Measurements from ENCODE around the gene TOMM7.
A peak's percentile ranks its signal among the peaks of the same experiment; 100 is the strongest.

Gene TOMM7
- long read RNA-seq, transcript TOMM7-201 (3 exons, 778 nt): major isoform, 25 of 30 reads
- long read RNA-seq, partial matches to known transcripts: 0 of 30 reads
- long read RNA-seq, other reads (novel, unspliced or antisense): 3 of 30 reads

GRCh38 chr7:22822486-22823141 is at the start of gene TOMM7:
TOMM7 (minus strand) TSS chr7:22822849; CDS start chr7:22822779, 70 bp downstream.
- peak within 1 kb of the TSS; percentile 87 for H3K27ac ChIP-seq (replicated peaks)
- H3K27me3 ChIP-seq (ENCODE audit: insufficient read depth, poor library complexity, severe bottlenecking): no peaks in the 10 kb centered on the region
- TF ChIP-seq POLR2AphosphoS5 (IDR thresholded peaks at IDR 0.05; ENCODE audit: low read depth) (peak; percentile 91), REST (IDR thresholded peaks at IDR 0.05; ENCODE audit: insufficient replicate concordance, low read depth) (peak; percentile 78), GABPA (IDR thresholded peaks at IDR 0.05; ENCODE audit: low read depth) (no peak)
- peak; percentile 90 to 98 for DNase-seq (ENCODE audit: low read depth in 1 of 2, low spot score in 1 of 2)
- peak within 1 kb of the TSS; percentile 66 for H3K4me3 ChIP-seq (replicated peaks; ENCODE audit: insufficient read depth, low read length)

DNA sequence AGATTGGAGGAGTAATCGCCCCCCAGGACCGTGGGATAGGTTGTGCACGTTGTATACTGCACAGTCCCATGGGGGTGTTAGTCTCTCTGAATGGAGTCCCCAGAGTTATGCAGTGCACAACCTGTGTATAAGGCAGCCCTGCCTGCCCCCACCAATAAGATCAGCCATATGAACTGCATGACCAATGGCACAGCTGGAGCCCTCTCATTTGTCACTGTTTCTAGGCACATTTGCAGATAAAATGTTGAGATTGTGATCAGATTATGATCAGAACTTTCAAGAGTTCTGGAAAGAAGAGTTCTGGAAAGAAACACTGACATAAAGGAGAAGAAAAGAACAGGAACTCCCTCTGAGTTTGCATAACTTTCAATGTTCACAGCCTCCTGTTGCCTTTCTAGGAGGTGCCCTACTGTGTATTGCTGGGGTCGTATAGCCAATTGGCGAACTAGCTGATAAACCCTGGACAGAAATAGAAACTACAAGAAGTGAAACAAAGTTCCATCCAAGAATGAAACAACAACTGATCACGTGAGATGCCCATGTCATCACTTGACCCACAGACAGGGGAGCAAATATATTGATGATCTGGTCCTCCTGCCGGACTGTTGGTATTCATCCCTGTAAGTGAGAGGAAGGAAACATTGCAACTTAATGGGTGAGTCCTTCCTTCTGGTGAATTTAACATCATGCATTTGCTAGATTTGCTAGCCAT is 49.6 kb upstream of the TOMM7 start:
- Histone ChIP-seq H3K27me3 (ENCODE audit: insufficient read depth, poor library complexity, severe bottlenecking) (no peaks in the 10 kb centered on the region), H3K4me3 (replicated peaks; ENCODE audit: insufficient read depth, low read length) (no peak overlapping the region), H3K27ac (replicated peaks) (no peak overlapping the region)
- no peak for DNase-seq (ENCODE audit: low read depth in 1 of 2, low spot score in 1 of 2)
- TF ChIP-seq GABPA (IDR thresholded peaks at IDR 0.05; ENCODE audit: low read depth) (no peak), REST (IDR thresholded peaks at IDR 0.05; ENCODE audit: insufficient replicate concordance, low read depth) (no peak), SPI1 (IDR thresholded peaks at IDR 0.05; ENCODE audit: borderline replicate concordance, low read depth) (no peak), POLR2AphosphoS5 (IDR thresholded peaks at IDR 0.05; ENCODE audit: low read depth) (no peak), CTCF (IDR thresholded peaks at IDR 0.05; ENCODE audit: insufficient read depth, low read length) (no peak)

DNA sequence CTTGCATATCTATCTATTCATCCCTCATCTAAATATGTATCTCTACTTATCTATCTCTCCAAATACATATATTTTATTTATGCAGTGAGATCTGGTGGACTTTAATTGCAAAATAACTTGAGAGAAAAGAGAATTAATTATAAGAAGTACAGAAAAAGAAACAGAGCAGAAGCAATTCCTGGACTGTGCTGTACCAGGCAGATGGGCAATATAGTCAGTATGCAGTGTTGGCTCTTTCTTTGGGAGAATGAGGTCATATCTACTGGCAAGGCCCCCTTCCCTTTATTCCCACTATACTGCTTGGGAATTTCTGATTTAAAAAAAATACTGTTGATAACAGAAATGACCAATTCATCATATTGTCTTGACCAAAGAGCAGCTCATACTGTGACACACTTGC is 49.0 kb upstream of the TOMM7 start:
- DNase-seq (ENCODE audit: low read depth in 1 of 2, low spot score in 1 of 2): no peak
- H3K4me3 ChIP-seq (replicated peaks; ENCODE audit: insufficient read depth, low read length): no peak overlapping the region
- TF ChIP-seq SPI1 (IDR thresholded peaks at IDR 0.05; ENCODE audit: borderline replicate concordance, low read depth) (no peak), POLR2AphosphoS5 (IDR thresholded peaks at IDR 0.05; ENCODE audit: low read depth) (no peak), GABPA (IDR thresholded peaks at IDR 0.05; ENCODE audit: low read depth) (no peak), CTCF (IDR thresholded peaks at IDR 0.05; ENCODE audit: insufficient read depth, low read length) (no peak), REST (IDR thresholded peaks at IDR 0.05; ENCODE audit: insufficient replicate concordance, low read depth) (no peak)
- no peaks in the 10 kb centered on the region for H3K27me3 ChIP-seq (ENCODE audit: insufficient read depth, poor library complexity, severe bottlenecking)
- H3K27ac ChIP-seq (replicated peaks): no peak overlapping the region
